Neural cell (in vitro differentiated cells): Measurements from ENCODE around the gene TMEM117. TPM values are rescaled to one million over a fixed set of nuclear protein-coding genes. Genes with fewer than 3 reads are reported as not detected.

ENCODE experiments used
- H2AFZ ChIP-seq: fragments of 200-600, 300-800 bp; sonication (generic), shearing (Covaris generic); 2 replicates; pipeline ENCODE4 v1.6.0; 2014; ENCODE audit warnings: low read depth, mild to moderate bottlenecking, antibody characterized with exemption, low read length, moderate library complexity
- H3F3A ChIP-seq: fragments of 200-600 bp; shearing (Covaris generic); 2 replicates; pipeline ENCODE4 v1.6.1; 2016; ENCODE audit warnings: mild to moderate bottlenecking, moderate library complexity, mixed read lengths, antibody characterized with exemption, low read length; ENCODE audit not compliant: insufficient read depth, poor library complexity, severe bottlenecking
- H3K27ac ChIP-seq: fragments of 200-600, 300-800 bp; sonication (generic), shearing (Covaris generic); 2 replicates; pipeline ENCODE4 v1.5.1; 2014; ENCODE audit warnings: mild to moderate bottlenecking, low read length, moderate library complexity
- H3K27me3 ChIP-seq: fragments of 300-800, 200-600 bp; sonication (generic), shearing (Covaris generic); 2 replicates; pipeline ENCODE4 v1.6.0; 2014; ENCODE audit warnings: mild to moderate bottlenecking, low read depth, low read length, moderate library complexity; ENCODE audit not compliant: insufficient read depth
- H3K36me3 ChIP-seq: fragments of 300-800, 200-600 bp; sonication (generic), shearing (Covaris generic); 2 replicates; pipeline ENCODE4 v1.5.1; 2014; ENCODE audit warnings: mild to moderate bottlenecking, antibody characterized with exemption, low read length, moderate library complexity; ENCODE audit not compliant: insufficient read depth
- H3K4me2 ChIP-seq: fragments of 300-800, 200-600 bp; sonication (generic), shearing (Covaris generic); 2 replicates; pipeline ENCODE4 v1.6.0; 2014; ENCODE audit warnings: mild to moderate bottlenecking, low read length
- H3K4me3 ChIP-seq: fragments of 300-800, 200-600 bp; sonication (generic), shearing (Covaris generic); 2 replicates; pipeline ENCODE4 v1.5.1; 2014; ENCODE audit warnings: mild to moderate bottlenecking, low read length, moderate library complexity
- H3K79me2 ChIP-seq: fragments of 200-600 bp; shearing (Covaris generic); replicated peaks from 2 replicates; pipeline ENCODE4 v1.6.0; 2014; ENCODE audit warnings: mild to moderate bottlenecking, low read length, moderate library complexity; ENCODE audit not compliant: insufficient read depth
- H3K9ac ChIP-seq: fragments of 300-800, 200-600 bp; sonication (generic), shearing (Covaris generic); 2 replicates; pipeline ENCODE4 v1.6.1; 2016; ENCODE audit warnings: mild to moderate bottlenecking, low read length, mixed read lengths
- H3K9me2 ChIP-seq: fragments of 200-600 bp; shearing (Covaris generic); 2 replicates; pipeline ENCODE4 v1.6.1; 2016; ENCODE audit warnings: mild to moderate bottlenecking, low read length, mixed read lengths; ENCODE audit not compliant: insufficient read depth
- H3K9me3 ChIP-seq: fragments of 200-600, 300-800 bp; sonication (generic), shearing (Covaris generic); 2 replicates; pipeline ENCODE4 v1.6.1; 2016; ENCODE audit warnings: mild to moderate bottlenecking, mixed run types, low read length, moderate library complexity, mixed read lengths
- H4K20me1 ChIP-seq: fragments of 200-600 bp; shearing (Covaris generic); 2 replicates; pipeline ENCODE4 v1.6.1; 2016; ENCODE audit warnings: mild to moderate bottlenecking, mixed run types; ENCODE audit not compliant: insufficient read depth
- CTCF ChIP-seq: fragments of 450-650 bp; IDR thresholded peaks from 2 replicates; pipeline ENCODE4 v1.5.1; 2014; ENCODE audit warnings: antibody characterized with exemption, mild to moderate bottlenecking, moderate library complexity; ENCODE audit not compliant: poor library complexity, severe bottlenecking
- EP300 ChIP-seq: fragments of 450-650 bp; conservative IDR thresholded peaks from 2 replicates; pipeline ENCODE4 v1.6.1; 2014; ENCODE audit warnings: antibody characterized with exemption, mild to moderate bottlenecking, moderate library complexity; ENCODE audit not compliant: poor library complexity, severe bottlenecking
- EZH2 ChIP-seq: fragments of 200-600, 300-800 bp; shearing (Covaris generic), sonication (generic); IDR thresholded peaks from 2 replicates; pipeline ENCODE4 v1.6.1; 2014; ENCODE audit warnings: antibody characterized with exemption, low read length, borderline replicate concordance, mild to moderate bottlenecking; ENCODE audit not compliant: insufficient read depth, poor library complexity, severe bottlenecking
- MXI1 ChIP-seq: fragments of 450-650 bp; conservative IDR thresholded peaks from 2 replicates; pipeline ENCODE4 v1.6.1; 2014; ENCODE audit warnings: antibody characterized with exemption, mild to moderate bottlenecking; ENCODE audit not compliant: poor library complexity, severe bottlenecking
- POLR2AphosphoS5 ChIP-seq: IDR thresholded peaks from 2 replicates; pipeline ENCODE4 v1.6.1; 2012
- RAD21 ChIP-seq: fragments of 450-650 bp; conservative IDR thresholded peaks from 2 replicates; pipeline ENCODE4 v1.6.1; 2014; ENCODE audit warnings: antibody characterized with exemption, mild to moderate bottlenecking, moderate library complexity
- REST ChIP-seq: IDR thresholded peaks from 2 replicates; pipeline ENCODE4 v1.6.1; 2012; ENCODE audit warnings: borderline replicate concordance
- SMC3 ChIP-seq: fragments of 450-650 bp; conservative IDR thresholded peaks from 2 replicates; pipeline ENCODE4 v1.6.1; 2014; ENCODE audit warnings: antibody characterized with exemption, mild to moderate bottlenecking, moderate library complexity; ENCODE audit not compliant: poor library complexity
- TAF1 ChIP-seq: IDR thresholded peaks from 2 replicates; pipeline ENCODE4 v1.6.1; 2012; ENCODE audit warnings: low read depth
- polyA plus RNA-seq: library from polyadenylated mRNA; depleted of rRNA; stranded (reverse); fragments of >200 nt; gene quantifications from 2 replicates; pipeline ENCODE4 v1.2.3, GENCODE V29; 2014

Gene TMEM117
- polyA plus RNA-seq, 1 donor from 2014 or later, result 5.3 TPM

GRCh38 chr12:44372259-44372658 is 536.4 kb downstream of the TMEM117 start:
- Histone ChIP-seq H2AFZ (no peak overlapping the region), H3K9ac (no peak overlapping the region), H3K79me2 (no peaks in the 10 kb centered on the region), H3K27ac (no peak overlapping the region), H3K9me3 (no peaks in the 10 kb centered on the region), H3K4me3 (no peak overlapping the region), H3K27me3 (no peaks in the 10 kb centered on the region), H3F3A (no peaks in the 10 kb centered on the region), H3K4me2 (no peak overlapping the region), H3K36me3 (no peaks in the 10 kb centered on the region), H3K9me2 (no peaks in the 10 kb centered on the region), H4K20me1 (no peaks in the 10 kb centered on the region)
- TF ChIP-seq CTCF (no peak), TAF1 (no peak), SMC3 (no peak), POLR2AphosphoS5 (no peak), EP300 (no peak)

GRCh38 chr12:44375694-44376093 is 539.8 kb downstream of the TMEM117 start:
- Histone ChIP-seq H3K4me3 (no peak overlapping the region), H2AFZ (no peak overlapping the region), H3K9ac (no peak overlapping the region), H3K4me2 (no peak overlapping the region), H3K9me2 (no peaks in the 10 kb centered on the region), H3K36me3 (no peaks in the 10 kb centered on the region), H3K9me3 (no peaks in the 10 kb centered on the region), H3K79me2 (no peaks in the 10 kb centered on the region), H3K27ac (no peak overlapping the region), H3K27me3 (no peaks in the 10 kb centered on the region), H4K20me1 (no peaks in the 10 kb centered on the region), H3F3A (no peaks in the 10 kb centered on the region)
- TF ChIP-seq POLR2AphosphoS5 (no peak), SMC3 (no peak), RAD21 (no peak), TAF1 (no peak), REST (no peak), MXI1 (no peak), CTCF (no peak), EP300 (no peak), EZH2 (no peak)
